Activated CD4-positive, alpha-beta T cell treated with anti-CD3 and anti-CD28 coated beads for 24 hours (primary cell): ENCODE data around the gene SLC25A42.
"Not testable (repeated sequence)": the region's sequence is repeated elsewhere in the genome, so short reads cannot be mapped to it uniquely, and the experiment has no call there.

Experiments
- DNase-seq, 2 donors: peaks; one replicate each; pipeline ENCODE4 v3.0.0-alpha.2; 2020; ENCODE audit warnings: low read depth in 2 of 2

Gene SLC25A42

DNA sequence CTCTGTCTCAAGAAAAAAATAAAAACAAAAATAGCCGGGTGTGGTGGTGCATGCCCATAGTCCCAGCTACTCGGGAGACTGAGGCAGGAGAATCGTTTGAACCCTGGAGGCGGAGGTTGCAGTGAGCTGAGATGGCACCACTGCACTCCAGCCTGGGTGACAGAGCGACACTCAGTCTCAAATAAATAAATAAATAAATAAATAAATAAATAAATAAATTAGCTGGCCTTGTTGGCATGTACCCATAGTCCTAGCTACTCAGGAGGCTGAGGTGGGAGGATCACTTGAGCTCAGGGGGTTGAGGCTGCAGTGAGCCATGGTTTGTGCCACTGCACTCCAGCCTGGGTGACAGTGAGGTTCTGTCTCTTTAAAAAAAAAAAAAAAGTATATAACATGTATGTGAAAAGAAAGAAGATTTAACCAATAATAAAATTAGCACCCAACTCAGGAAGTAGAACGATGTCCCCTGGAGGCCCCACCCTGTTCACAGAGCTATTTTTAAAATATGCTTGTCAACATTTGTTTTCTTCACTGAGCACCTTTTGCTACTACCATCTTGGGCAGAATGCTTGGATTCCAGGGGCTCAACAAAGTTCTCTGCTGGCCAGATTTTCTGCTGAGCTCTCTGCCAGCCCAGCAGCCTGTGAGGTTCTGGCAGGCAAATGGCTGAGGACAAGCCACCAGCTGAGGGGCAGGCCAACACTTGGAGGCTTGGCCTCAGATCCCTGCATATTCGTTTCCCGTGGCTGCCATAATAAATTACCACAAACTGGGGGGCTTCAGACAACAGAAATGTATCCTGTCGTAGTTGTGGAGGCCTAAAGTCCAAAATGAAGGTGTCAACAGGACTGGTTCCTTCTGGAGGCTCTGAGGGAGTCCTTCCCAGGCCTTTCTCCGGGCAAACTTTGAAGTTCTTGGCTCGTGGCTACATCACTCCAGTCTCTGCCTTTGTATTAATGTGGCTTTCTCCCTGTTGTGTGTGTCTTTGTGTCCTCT, 5.2 kb downstream of the SLC25A42 start:
- no peak for DNase-seq

DNA sequence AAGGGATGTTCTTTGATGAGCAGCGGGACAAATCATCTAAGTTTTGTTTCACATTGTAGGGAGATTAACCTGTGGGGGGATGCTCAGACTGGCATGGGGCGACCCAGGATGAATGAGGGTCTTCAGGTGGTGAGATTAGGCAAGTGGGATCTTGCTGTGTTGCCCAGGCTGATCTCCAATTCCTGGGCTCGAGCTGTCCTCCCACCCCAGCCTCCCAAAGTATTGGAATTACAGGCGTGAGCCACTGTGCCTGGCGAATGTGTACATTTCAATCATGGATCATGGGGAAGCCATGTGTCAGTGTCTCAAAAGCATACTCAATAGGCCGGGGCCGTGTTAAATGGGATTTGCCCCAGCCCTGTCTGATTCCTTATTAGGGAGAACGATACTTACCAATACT, 8.1 kb downstream of the SLC25A42 start:
- no peak for DNase-seq

- no peak for DNase-seq
Observed at GRCh38 chr19:19074196-19074882, 10.5 kb downstream of the SLC25A42 start.

GRCh38 chr19:19075126-19075525, 11.3 kb downstream of the SLC25A42 start:
- no peak for DNase-seq

DNA sequence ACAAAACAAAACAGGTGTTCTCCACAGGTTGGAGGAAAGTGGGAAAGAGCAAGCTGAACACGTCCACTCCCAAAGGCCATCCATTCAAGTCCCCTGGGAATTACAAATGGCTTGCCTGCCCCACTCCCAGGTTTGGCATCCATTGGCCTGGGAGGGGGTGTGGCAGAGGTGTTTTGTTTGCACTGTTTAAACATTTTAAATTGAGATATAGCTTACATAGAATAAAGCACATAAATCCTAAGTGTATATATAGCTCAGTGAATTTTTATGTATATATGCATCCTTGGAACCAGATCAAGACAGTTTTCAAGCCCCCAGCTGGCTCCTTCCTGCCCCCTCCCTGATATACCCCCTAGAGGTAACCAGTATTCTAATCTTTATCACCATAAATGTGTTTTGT, 12.7 kb downstream of the SLC25A42 start:
- DNase-seq = no peak

GRCh38 chr19:19077103-19077502, 13.3 kb downstream of the SLC25A42 start:
- no peak for DNase-seq

- no peak for DNase-seq
Observed at GRCh38 chr19:19078801-19079200, 15.0 kb downstream of the SLC25A42 start.

- no peak for DNase-seq
Observed at GRCh38 chr19:19079571-19079970, 15.8 kb downstream of the SLC25A42 start.

- DNase-seq = no peak
Observed at GRCh38 chr19:19081642-19082151, 17.9 kb downstream of the SLC25A42 start.

DNA sequence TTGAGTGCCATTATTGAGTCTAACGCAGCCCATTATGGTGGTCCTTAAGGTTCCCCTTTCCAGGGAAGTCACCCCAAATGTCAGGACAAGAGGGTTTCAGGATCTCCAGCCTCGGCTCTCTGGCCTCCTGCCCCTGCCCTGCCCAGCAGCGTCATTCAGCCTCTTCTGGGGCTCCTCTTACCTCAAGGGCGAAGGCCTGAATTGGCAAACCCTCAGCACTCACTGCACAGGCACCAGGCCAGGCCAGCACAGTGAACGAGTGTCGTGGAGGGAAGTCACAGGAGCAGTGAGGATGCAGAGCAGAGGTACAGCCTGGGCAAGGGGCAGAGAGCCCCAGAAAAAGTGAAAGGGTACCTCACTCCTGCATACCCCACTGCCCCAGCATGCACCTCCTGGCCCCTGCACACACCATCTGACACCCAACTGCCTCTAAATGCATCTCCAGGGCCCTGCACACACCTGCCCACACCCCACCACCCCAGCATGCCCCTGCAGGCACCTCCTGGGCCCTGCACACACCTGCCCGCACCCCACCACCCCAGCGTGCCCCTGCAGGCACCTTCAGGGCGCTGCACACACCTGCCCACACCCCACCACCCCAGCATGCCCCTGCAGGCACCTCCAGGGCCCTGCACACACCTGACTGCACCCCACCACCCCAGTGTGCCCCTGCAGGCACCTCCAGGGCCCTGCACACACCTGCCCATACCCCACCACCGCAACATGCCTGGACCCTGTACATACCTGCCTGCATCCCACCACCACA, 19.8 kb downstream of the SLC25A42 start:
- DNase-seq = no peak

DNA sequence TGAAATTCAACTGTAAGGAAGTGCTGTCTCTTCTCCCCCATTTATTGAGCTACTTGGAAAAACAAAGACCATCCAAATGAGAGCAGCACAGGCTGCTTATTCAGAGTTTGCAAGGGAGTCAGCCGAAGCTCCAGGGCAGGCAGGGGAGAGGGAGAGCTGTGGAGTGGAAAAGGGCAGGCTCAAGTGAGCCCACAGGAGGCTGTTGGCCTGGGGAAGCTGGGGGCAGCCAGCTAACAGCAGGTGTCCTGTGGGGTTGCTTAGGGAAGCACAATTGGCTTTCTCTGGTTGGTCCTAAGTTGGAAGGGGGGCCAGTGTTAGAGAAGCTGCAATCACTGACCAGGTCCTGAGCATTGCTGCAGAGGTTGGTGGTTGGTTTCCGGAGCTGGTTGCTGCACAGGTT, 23.9 kb downstream of the SLC25A42 start:
- no peak for DNase-seq

DNA sequence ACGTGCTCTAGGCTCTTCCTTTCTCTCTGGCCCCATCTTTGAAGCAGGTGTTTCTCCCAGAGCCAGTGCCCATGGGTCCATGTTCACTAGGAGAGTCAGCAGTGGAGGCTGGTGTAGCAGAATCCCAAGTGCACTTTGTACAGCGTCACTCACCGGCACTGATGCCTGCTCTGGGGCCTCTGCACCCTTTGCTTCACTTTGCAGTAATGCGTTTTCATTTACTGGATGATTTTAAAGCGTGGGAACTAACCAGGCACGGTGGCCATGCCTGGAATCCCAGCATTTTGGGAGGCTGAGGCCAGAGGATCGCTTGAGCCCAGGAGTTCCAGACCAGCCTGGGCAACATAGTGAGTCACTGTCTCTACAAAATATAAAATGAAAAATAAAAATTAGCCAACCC, 30.7 kb downstream of the SLC25A42 start:
- no peak for DNase-seq

- no peak for DNase-seq
Observed at GRCh38 chr19:19095691-19096090, 31.9 kb downstream of the SLC25A42 start.

- DNase-seq = no peak
Observed at GRCh38 chr19:19096641-19097627, 33.1 kb downstream of the SLC25A42 start.

DNA sequence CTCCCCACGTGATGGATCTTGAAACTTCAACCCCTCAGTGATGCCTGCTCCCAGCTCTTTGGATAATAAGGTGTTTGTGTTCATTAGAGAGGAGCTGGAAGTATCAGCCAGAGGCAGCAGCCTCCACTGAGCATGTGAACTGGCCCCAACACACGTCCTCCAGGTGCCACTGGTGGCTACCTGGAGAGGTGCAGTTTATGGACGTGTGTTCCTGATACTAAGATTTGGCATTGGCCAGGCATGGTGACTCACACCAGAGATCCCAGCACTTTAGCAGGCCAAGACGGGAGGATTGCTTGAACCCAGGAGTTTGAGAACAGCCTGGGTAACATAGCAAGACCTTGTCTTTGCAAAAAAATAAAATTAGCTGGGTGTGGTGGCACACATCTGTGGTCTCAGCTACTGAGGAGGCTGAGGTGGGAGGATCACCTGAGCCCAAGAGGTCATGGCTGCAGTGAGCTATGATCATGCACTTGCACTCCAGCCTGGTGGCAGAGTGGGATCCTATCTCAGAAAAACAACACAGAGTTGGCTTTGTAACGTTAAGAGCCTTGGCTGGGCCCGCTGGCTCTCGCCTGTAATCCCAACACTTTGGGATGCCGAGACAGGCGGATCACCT, 34.4 kb downstream of the SLC25A42 start:
- no peak for DNase-seq

DNA sequence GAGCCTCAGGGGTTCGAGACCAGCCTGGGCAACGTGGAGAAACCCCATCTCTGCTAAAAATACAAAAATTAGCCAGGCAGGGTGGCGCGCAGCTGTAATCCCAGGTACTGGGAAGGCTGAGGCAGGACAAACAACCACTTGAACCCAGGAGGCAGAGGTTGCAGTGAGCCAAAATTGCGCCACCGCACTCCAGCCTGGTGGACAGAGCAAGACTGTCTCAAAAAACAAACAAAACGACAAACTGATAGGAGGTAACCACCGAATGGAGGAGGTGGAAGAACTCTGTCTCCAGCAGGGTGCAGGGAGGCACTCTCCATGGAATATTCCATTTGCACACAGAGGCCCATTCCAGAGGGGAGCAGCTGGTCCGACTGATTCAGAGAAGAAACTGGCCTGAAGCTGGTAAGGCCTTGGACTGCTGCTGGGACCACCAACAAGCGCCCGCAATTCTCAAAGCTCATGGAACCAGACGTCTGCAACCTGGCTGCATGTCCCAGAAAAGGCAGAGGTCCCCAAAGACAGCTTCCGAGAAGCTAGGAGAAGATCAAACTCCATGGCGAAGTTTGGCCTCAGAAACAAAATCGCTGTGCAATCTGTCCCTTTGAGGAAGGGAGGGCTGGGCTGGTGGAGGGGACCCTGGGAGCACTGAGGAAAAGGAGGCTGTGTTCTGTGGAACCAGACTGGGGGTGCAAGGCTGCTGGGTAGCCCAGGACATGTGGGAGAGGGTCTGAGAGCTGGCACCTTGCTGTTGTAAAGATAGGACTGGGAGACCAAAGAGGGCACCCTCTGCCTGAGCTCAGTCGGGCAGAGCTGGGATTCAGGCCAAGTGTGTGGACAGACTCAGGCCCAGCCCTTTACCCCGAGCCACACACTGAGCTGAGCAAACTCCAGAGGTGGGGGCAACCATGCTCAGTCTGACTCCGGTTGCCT, 35.2 kb downstream of the SLC25A42 start:
- no peak for DNase-seq

GRCh38 chr19:19101540-19101939, 37.7 kb downstream of the SLC25A42 start:
- DNase-seq = no peak

GRCh38 chr19:19102566-19102965, 38.8 kb downstream of the SLC25A42 start:
- not testable (repeated sequence) for DNase-seq

- no peak for DNase-seq
Observed at GRCh38 chr19:19103167-19103566, 39.4 kb downstream of the SLC25A42 start.
